ENCODE measurements around the gene ZNF200.

- TF ChIP-seq CTCF (IDR thresholded peaks at IDR 0.05) (no peak), POLR2A (IDR thresholded peaks at IDR 0.05) (no peak)
These were observed 47.8 kb downstream of the ZNF200 start for GRCh38 chr16:3186946-3187690.

Data from lower leg skin (tissue), 3 donors.